ENCODE results near the gene CCR5AS.
"Not testable (repeated sequence)": the region's sequence is repeated elsewhere in the genome, so short reads cannot be mapped to it uniquely, and the experiment has no call there.

The CCR5AS gene

GRCh38 chr3:46429250-46429649 is 22.4 kb upstream of the CCR5AS start:
- TF ChIP-seq CTCF (IDR thresholded peaks at IDR 0.05): no peak
- Histone ChIP-seq H3K4me3 (no peak overlapping the region), H3K9me3 (peaks cover 0 to 9% of the 10 kb centered on the region in 2 donors), H3K4me1 (peaks cover 0 to 9% of the 10 kb centered on the region in 2 donors), H3K36me3 (peaks cover 0 to 13% of the 10 kb centered on the region in 2 donors), H3K27ac (no peak overlapping the region), H3K27me3 (no peaks in the 10 kb centered on the region)
- DNase-seq (no peak), ATAC-seq (no peak)
- intact Hi-C loops (cut with DNase I): loop anchor here in 1 of 2 donors (10.0 kb wide), 1 partner anchor 154 kb away; no protein-coding TSS in a partner anchor

GRCh38 chr3:46427916-46428833 is 21.3 kb upstream of the CCR5AS start:
- H3K9me3 ChIP-seq: peaks cover 0 to 9% of the 10 kb centered on the region in 2 donors

GRCh38 chr3:46427404-46427803 is 20.5 kb upstream of the CCR5AS start:
- not testable (repeated sequence) for H3K9me3 ChIP-seq, H3K27ac ChIP-seq, H3K4me3 ChIP-seq, H3K36me3 ChIP-seq, H3K4me1 ChIP-seq, H3K27me3 ChIP-seq
- peak; percentile 27 for ATAC-seq
- intact Hi-C loops (cut with DNase I): loop anchor here in 1 of 2 donors (10.0 kb wide), 1 partner anchor 153 kb away; no protein-coding TSS in a partner anchor
- peak; percentile 10 to 22 for TF ChIP-seq CTCF (IDR thresholded peaks at IDR 0.05)
- peak in 1 of 4 donors; percentile 44 for DNase-seq

More at GRCh38 chr3:46427916-46428833, 21.3 kb upstream of the CCR5AS start:
- intact Hi-C loops (cut with DNase I): loop anchor here in 1 of 2 donors (10.0 kb wide), 1 partner anchor 153 kb away; no protein-coding TSS in a partner anchor
- peaks cover 0 to 9% of the 10 kb centered on the region in 2 donors for H3K4me1 ChIP-seq
- TF ChIP-seq CTCF (IDR thresholded peaks at IDR 0.05): no peak
- H3K27me3 ChIP-seq: no peaks in the 10 kb centered on the region
- peaks cover 0 to 2% of the 10 kb centered on the region in 2 donors for H3K36me3 ChIP-seq
- DNase-seq (peak in 1 of 4 donors; percentile 61), ATAC-seq (peak; percentile 42)
- no peak overlapping the region for H3K4me3 ChIP-seq
- no peak overlapping the region for H3K27ac ChIP-seq

- not testable (repeated sequence) for DNase-seq, H3K27me3 ChIP-seq, H3K9me3 ChIP-seq, H3K36me3 ChIP-seq, H3K4me1 ChIP-seq, ATAC-seq, H3K4me3 ChIP-seq
- peak overlapping the region in 1 of 2 donors; percentile 23 for H3K27ac ChIP-seq
- intact Hi-C loops (cut with DNase I): loop anchor here in 1 of 2 donors (10.0 kb wide), 1 partner anchor 152 kb away; no protein-coding TSS in a partner anchor
These were observed 19.6 kb upstream of the CCR5AS start for GRCh38 chr3:46426476-46426875.

GRCh38 chr3:46423588-46423987 is 16.7 kb upstream of the CCR5AS start:
- no peak for ATAC-seq

More at GRCh38 chr3:46423588-46423987, 16.7 kb upstream of the CCR5AS start:
- no peak overlapping the region for H3K27ac ChIP-seq
- intact Hi-C loops (cut with DNase I): loop anchor here in 1 of 2 donors (10.0 kb wide), 1 partner anchor 149 kb away; no protein-coding TSS in a partner anchor
- TF ChIP-seq CTCF (IDR thresholded peaks at IDR 0.05): no peak
- no peak overlapping the region for H3K4me3 ChIP-seq
- no peaks in the 10 kb centered on the region for H3K36me3 ChIP-seq
- no peak for DNase-seq
- peaks cover 0 to 9% of the 10 kb centered on the region in 2 donors for H3K4me1 ChIP-seq
- no peaks in the 10 kb centered on the region for H3K9me3 ChIP-seq
- H3K27me3 ChIP-seq: no peaks in the 10 kb centered on the region

Data from left lung (tissue), 4 donors.